Stomach (tissue), 9 donors: ENCODE data around the gene CIP2A. TPM values are rescaled to one million over a fixed set of nuclear protein-coding genes. Genes with fewer than 3 reads are reported as not detected.

Experiments
- DNase-seq, 2 donors: peaks; one replicate each; pipeline versions ENCODE4 v3.0.0 to v3.0.0-alpha.2; 2013 to 2019
- H3K27ac ChIP-seq, 5 donors: fragments of 200-600 bp in 4 of 5; sonication (generic) in 4 of 5; one replicate each; pipeline ENCODE4 v1.5.1; 2013 to 2019; ENCODE audit warnings: mild to moderate bottlenecking in 1 of 5, moderate library complexity in 1 of 5
- H3K27me3 ChIP-seq, 3 donors: fragments of 200-600 bp; sonication (generic); one replicate each; pipeline ENCODE4 v1.5.1; 2017 to 2019; ENCODE audit warnings: mixed run types in 1 of 3
- H3K36me3 ChIP-seq, 4 donors: fragments of 200-600 bp; sonication (generic); 1 replicate in 3 of 4; 2 replicates in 1 of 4; pipeline ENCODE4 v1.5.1; 2016 to 2019
- H3K4me1 ChIP-seq, 4 donors: fragments of 200-600 bp; sonication (generic); one replicate each; pipeline ENCODE4 v1.5.1; 2016 to 2019
- H3K4me3 ChIP-seq, 4 donors: fragments of 200-600 bp; sonication (generic) in 3 of 4; one replicate each; pipeline ENCODE4 v1.5.1; 2016 to 2019; ENCODE audit warnings: mild to moderate bottlenecking in 1 of 4
- H3K9me3 ChIP-seq, 4 donors: fragments of 200-600 bp; sonication (generic); one replicate each; pipeline ENCODE4 v1.5.1; 2016 to 2019
- CTCF ChIP-seq, 7 experiments: fragments of 450-650 bp in 4 of 7; fragments of 200-600 bp in 3 of 7; sonication (generic) in 3 of 7; IDR thresholded peaks; one replicate each; pipeline ENCODE4 v1.5.1; 2016 to 2019; ENCODE audit warnings: antibody characterized with exemption in 7 of 7, control low read depth in 2 of 7, mild to moderate bottlenecking in 1 of 7
- EP300 ChIP-seq: sonication (generic); formaldehyde crosslinking; IDR thresholded peaks from one replicate; pipeline ENCODE4 v1.6.1; 2017; ENCODE audit warnings: antibody characterized with exemption
- POLR2A ChIP-seq, 4 donors: fragments of 450-650 bp; IDR thresholded peaks; one replicate each; pipeline ENCODE4 v1.6.1; 2016; ENCODE audit warnings: antibody characterized with exemption in 4 of 4, control low read depth in 2 of 4, mild to moderate bottlenecking in 1 of 4, moderate library complexity in 1 of 4
- POLR2AphosphoS5 ChIP-seq, 3 donors: sonication (generic); formaldehyde crosslinking; IDR thresholded peaks; one replicate each; pipeline ENCODE4 v1.6.1; 2016; ENCODE audit warnings: antibody characterized with exemption in 3 of 3
- WGBS, 5 donors: extraction: QIAGEN DNeasy Blood & Tissue Kit in 3 of 5; methylation state at CpG; one replicate each; pipeline versions ENCODE4 v1.1.5 to v1.1.7; 2013 to 2018; 5-methylcytosine and 5-hydroxymethylcytosine counted together
- intact Hi-C: fragments of 100-400 bp; cut with DNase I; formaldehyde crosslinking; loops from one replicate; pipeline ENCODE4 v1.15.1; 2023; ENCODE audit warnings: low total_unique reads
- polyA plus RNA-seq, 3 donors: library from polyadenylated mRNA; stranded (reverse); fragments of 200-250 nt; gene quantifications; one replicate each; pipeline ENCODE4 v1.2.3, GENCODE V29; 2013
- small RNA-seq, 4 donors: library from RNA; depleted of rRNA; stranded (forward); fragments of <200 nt; gene quantifications; one replicate each; pipeline ENCODE3, GENCODE V24; 2016
- total RNA-seq, 5 donors: library from RNA; depleted of rRNA; stranded (reverse); fragments of >200 nt; gene quantifications; one replicate each; pipeline versions ENCODE4 v1.1.0 to v1.2.3, GENCODE V29; 2014 to 2016
- donor health status: healthy with polysubstance abuse.
- donor health status: Bipolar disorder and iron deficiency.
- donor health status: healthy.

The CIP2A gene
- total and polyA plus RNA-seq, 8 donors = 0.58 to 26.4 (median 1.8) TPM; not detected in 1

GRCh38 chr3:108500728-108501127 lies 88.5 kb downstream of the CIP2A start:
- WGBS, 5 donors = 91 to 100% (median 95%) methylated on average over 1 of the region's 1 CpG
- DNase-seq = no peak
- Histone ChIP-seq H3K4me3 (no peak overlapping the region), H3K36me3 (no peaks in the 10 kb centered on the region), H3K27ac (no peak overlapping the region), H3K9me3 (no peaks in the 10 kb centered on the region), H3K27me3 (no peaks in the 10 kb centered on the region), H3K4me1 (no peaks in the 10 kb centered on the region)
- TF ChIP-seq POLR2AphosphoS5 (IDR thresholded peaks at IDR 0.05) (no peak), EP300 (no peak), CTCF (IDR thresholded peaks at IDR 0.05) (no peak), POLR2A (IDR thresholded peaks at IDR 0.05) (no peak)
- intact Hi-C loops = no loop called here

Small RNAs within 50 kb of the gene (small RNA-seq; reads per million reads assigned to genes)
- gene RF00156 = 0 reads per million in 4 donors

Other genes starting within 250 kb of the CIP2A start
- under 1 TPM in 1 of 5 donors, not detected in 4; 0.37 TPM for gene MYH15, start 78.8 kb downstream of the CIP2A start, total RNA-seq
- gene MYH15, start 78.8 kb downstream of the CIP2A start, polyA plus RNA-seq = under 1 TPM; 0.05 to 0.15 (median 0.06) TPM
- 10 to 100 TPM in 2 of 5 donors, 1 to 10 TPM in 3; 2.0 to 28.6 (median 9.1) TPM for gene DZIP3, start 284 bp upstream of the CIP2A start, total RNA-seq
- 1 to 10 TPM; 1.2 to 2.2 (median 1.7) TPM for gene DZIP3, start 284 bp upstream of the CIP2A start, polyA plus RNA-seq
- 100 to 1,000 TPM in 1 of 5 donors, not detected in 4; 103 TPM for gene RETNLB, start 168.0 kb upstream of the CIP2A start, total RNA-seq
- gene RETNLB, start 168.0 kb upstream of the CIP2A start, polyA plus RNA-seq = not detected
- 1 to 10 TPM in 1 of 5 donors, not detected in 4; 4.8 TPM for gene TRAT1, start 233.3 kb upstream of the CIP2A start, total RNA-seq
- under 1 TPM in 2 of 3 donors, not detected in 1; 0.28 to 0.46 TPM for gene TRAT1, start 233.3 kb upstream of the CIP2A start, polyA plus RNA-seq